GM06990 (cell line): Measurements from ENCODE around the gene SPATC1L.

Source experiments
- DNase-seq: peaks from one replicate; pipeline ENCODE4 v3.0.0-alpha.2; 2011; ENCODE audit not compliant: insufficient read length; ENCODE audit errors: extremely low read depth
- H3K27me3 ChIP-seq: replicated peaks from 2 replicates; pipeline ENCODE4 v1.6.0; 2011; ENCODE audit warnings: low read length; ENCODE audit not compliant: control insufficient read depth, insufficient read depth
- H3K36me3 ChIP-seq: 2 replicates; pipeline ENCODE4 v1.5.1; 2011; ENCODE audit warnings: low read length; ENCODE audit not compliant: control insufficient read depth, insufficient read depth
- H3K4me3 ChIP-seq: replicated peaks from 2 replicates; pipeline ENCODE4 v1.5.1; 2011; ENCODE audit warnings: low read depth, mild to moderate bottlenecking, control low read depth, low read length
- CTCF ChIP-seq: IDR thresholded peaks from 2 replicates; pipeline ENCODE4 v1.5.1; 2011; ENCODE audit warnings: low read length, control low read depth, mild to moderate bottlenecking, inconsistent platforms; ENCODE audit not compliant: insufficient read depth, poor library complexity, severe bottlenecking

Gene SPATC1L

GRCh38 chr21:46154955-46155513 lies 29.2 kb downstream of the SPATC1L start:
- no peaks in the 10 kb centered on the region for H3K36me3 ChIP-seq
- no peak overlapping the region for H3K4me3 ChIP-seq
- no peak for DNase-seq
- H3K27me3 ChIP-seq: no peaks in the 10 kb centered on the region
- no peak for TF ChIP-seq CTCF

GRCh38 chr21:46154155-46154954 lies 29.9 kb downstream of the SPATC1L start:
- no peak for DNase-seq
- no peaks in the 10 kb centered on the region for H3K36me3 ChIP-seq
- no peaks in the 10 kb centered on the region for H3K27me3 ChIP-seq
- no peak for TF ChIP-seq CTCF
- H3K4me3 ChIP-seq: no peak overlapping the region

GRCh38 chr21:46153247-46154154 lies 30.8 kb downstream of the SPATC1L start:
- H3K27me3 ChIP-seq: no peaks in the 10 kb centered on the region
- peak; percentile 83 for TF ChIP-seq CTCF
- H3K36me3 ChIP-seq: no peaks in the 10 kb centered on the region
- DNase-seq: no peak
- H3K4me3 ChIP-seq: no peak overlapping the region

GRCh38 chr21:46152927-46153246 lies 31.4 kb downstream of the SPATC1L start:
- no peaks in the 10 kb centered on the region for H3K27me3 ChIP-seq
- no peaks in the 10 kb centered on the region for H3K36me3 ChIP-seq
- H3K4me3 ChIP-seq: no peak overlapping the region
- no peak for TF ChIP-seq CTCF
- no peak for DNase-seq

GRCh38 chr21:46151989-46152926 lies 32.0 kb downstream of the SPATC1L start:
- TF ChIP-seq CTCF: no peak

More at GRCh38 chr21:46151989-46152926, 32.0 kb downstream of the SPATC1L start:
- no peaks in the 10 kb centered on the region for H3K36me3 ChIP-seq
- H3K4me3 ChIP-seq: no peak overlapping the region
- peak; percentile 5 for DNase-seq
- no peaks in the 10 kb centered on the region for H3K27me3 ChIP-seq
